ENCODE data around the gene PRKAG2.

DNA sequence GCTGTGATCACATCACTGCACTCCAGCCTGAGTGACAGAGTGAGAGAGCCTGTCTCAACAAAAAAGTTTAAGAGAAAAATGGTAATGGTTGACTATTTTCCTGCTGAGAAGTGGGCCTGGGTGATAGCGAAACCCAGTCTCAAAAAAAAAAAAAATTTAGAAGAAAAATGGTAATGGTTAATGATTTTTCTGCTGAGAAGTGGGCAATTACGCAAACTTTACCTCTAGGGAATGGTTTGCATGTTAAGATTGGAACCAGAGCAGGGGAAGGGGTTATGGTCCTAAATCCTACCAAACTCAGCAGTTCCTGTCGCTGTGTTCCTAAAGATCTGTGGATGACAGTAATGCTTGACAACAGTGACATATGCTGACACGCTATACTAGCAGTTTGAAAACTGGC, 226.8 kb downstream of the PRKAG2 start:
- TF ChIP-seq EZH2 (IDR thresholded peaks at IDR 0.05; ENCODE audit: low read depth, unreplicated experiment) = no peak
- TF ChIP-seq, protein P1, sequence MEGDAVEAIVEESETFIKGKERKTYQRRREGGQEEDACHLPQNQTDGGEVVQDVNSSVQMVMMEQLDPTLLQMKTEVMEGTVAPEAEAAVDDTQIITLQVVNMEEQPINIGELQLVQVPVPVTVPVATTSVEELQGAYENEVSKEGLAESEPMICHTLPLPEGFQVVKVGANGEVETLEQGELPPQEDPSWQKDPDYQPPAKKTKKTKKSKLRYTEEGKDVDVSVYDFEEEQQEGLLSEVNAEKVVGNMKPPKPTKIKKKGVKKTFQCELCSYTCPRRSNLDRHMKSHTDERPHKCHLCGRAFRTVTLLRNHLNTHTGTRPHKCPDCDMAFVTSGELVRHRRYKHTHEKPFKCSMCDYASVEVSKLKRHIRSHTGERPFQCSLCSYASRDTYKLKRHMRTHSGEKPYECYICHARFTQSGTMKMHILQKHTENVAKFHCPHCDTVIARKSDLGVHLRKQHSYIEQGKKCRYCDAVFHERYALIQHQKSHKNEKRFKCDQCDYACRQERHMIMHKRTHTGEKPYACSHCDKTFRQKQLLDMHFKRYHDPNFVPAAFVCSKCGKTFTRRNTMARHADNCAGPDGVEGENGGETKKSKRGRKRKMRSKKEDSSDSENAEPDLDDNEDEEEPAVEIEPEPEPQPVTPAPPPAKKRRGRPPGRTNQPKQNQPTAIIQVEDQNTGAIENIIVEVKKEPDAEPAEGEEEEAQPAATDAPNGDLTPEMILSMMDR (conservative IDR thresholded peaks at IDR 0.05; ENCODE audit: low read depth in 2 of 2) = no peak
- no peak for TF ChIP-seq CREB1 (CRISPR knock-in tag; IDR thresholded peaks at IDR 0.05; ENCODE audit: low read depth)
- TF ChIP-seq, protein P2, sequence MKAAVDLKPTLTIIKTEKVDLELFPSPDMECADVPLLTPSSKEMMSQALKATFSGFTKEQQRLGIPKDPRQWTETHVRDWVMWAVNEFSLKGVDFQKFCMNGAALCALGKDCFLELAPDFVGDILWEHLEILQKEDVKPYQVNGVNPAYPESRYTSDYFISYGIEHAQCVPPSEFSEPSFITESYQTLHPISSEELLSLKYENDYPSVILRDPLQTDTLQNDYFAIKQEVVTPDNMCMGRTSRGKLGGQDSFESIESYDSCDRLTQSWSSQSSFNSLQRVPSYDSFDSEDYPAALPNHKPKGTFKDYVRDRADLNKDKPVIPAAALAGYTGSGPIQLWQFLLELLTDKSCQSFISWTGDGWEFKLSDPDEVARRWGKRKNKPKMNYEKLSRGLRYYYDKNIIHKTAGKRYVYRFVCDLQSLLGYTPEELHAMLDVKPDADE (IDR thresholded peaks at IDR 0.05) = no peak
- TF ChIP-seq, protein P3, sequence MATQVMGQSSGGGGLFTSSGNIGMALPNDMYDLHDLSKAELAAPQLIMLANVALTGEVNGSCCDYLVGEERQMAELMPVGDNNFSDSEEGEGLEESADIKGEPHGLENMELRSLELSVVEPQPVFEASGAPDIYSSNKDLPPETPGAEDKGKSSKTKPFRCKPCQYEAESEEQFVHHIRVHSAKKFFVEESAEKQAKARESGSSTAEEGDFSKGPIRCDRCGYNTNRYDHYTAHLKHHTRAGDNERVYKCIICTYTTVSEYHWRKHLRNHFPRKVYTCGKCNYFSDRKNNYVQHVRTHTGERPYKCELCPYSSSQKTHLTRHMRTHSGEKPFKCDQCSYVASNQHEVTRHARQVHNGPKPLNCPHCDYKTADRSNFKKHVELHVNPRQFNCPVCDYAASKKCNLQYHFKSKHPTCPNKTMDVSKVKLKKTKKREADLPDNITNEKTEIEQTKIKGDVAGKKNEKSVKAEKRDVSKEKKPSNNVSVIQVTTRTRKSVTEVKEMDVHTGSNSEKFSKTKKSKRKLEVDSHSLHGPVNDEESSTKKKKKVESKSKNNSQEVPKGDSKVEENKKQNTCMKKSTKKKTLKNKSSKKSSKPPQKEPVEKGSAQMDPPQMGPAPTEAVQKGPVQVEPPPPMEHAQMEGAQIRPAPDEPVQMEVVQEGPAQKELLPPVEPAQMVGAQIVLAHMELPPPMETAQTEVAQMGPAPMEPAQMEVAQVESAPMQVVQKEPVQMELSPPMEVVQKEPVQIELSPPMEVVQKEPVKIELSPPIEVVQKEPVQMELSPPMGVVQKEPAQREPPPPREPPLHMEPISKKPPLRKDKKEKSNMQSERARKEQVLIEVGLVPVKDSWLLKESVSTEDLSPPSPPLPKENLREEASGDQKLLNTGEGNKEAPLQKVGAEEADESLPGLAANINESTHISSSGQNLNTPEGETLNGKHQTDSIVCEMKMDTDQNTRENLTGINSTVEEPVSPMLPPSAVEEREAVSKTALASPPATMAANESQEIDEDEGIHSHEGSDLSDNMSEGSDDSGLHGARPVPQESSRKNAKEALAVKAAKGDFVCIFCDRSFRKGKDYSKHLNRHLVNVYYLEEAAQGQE (IDR thresholded peaks at IDR 0.05; ENCODE audit: unreplicated experiment) = no peak
- no peak for TF ChIP-seq POLR2AphosphoS5 (IDR thresholded peaks at IDR 0.05; ENCODE audit: low read depth)
